PC-9 (cell line): Measurements from ENCODE around the gene XYLB.
"Not testable (repeated sequence)": the region's sequence is repeated elsewhere in the genome, so short reads cannot be mapped to it uniquely, and the experiment has no call there.

Experiments used
- EZH2 ChIP-seq: fragments of 200-600 bp; sonication (generic); IDR thresholded peaks from 2 replicates; pipeline ENCODE4 v1.8.0; 2017; ENCODE audit warnings: antibody characterized with exemption, low read depth
- TF ChIP-seq, protein P1 (sequence below): fragments of 200-600 bp; sonication (generic); conservative IDR thresholded peaks from 2 replicates; pipeline ENCODE4 v1.6.1; 2017; ENCODE audit warnings: mixed run types, antibody characterized with exemption, mild to moderate bottlenecking, moderate library complexity

DNA sequence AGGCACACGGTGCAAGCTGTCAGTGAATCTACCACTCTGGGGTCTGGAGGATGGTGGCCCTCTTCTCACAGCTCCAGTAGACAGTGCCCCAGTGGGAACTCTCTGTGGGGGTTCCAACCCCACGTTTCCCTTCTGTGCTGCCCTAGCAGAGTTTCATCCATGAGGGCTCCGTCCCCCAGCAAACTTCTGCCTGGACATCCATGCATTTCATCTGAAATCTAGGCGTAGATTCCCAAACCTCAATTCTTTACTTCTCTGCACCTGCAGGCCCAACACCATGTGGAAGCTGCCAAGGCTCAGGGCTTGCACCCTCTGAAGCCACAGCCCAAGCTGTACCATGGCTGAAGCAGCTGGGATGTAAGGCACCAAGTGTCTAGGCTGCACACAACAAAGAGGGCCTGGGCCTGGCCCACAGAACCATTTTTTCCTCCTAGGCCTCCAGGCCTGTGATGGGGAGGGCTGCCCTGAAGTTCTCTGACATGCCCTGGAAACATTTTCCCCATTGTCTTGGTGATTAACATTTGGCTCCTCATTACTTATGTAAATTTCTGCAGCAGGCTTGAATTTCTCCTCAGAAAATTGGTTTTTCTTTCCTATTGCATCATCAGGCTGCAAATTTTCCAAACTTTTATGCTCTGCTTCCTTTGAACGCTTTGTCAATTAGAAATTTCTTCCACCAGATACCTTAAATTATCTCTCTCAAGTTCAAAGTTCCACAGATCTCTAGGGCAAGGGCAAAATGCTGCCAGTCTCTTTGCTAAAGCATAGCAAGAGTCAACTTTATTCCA lies 86.5 kb downstream of the XYLB start:
- TF ChIP-seq EZH2, result not testable (repeated sequence)
- TF ChIP-seq, protein P1, sequence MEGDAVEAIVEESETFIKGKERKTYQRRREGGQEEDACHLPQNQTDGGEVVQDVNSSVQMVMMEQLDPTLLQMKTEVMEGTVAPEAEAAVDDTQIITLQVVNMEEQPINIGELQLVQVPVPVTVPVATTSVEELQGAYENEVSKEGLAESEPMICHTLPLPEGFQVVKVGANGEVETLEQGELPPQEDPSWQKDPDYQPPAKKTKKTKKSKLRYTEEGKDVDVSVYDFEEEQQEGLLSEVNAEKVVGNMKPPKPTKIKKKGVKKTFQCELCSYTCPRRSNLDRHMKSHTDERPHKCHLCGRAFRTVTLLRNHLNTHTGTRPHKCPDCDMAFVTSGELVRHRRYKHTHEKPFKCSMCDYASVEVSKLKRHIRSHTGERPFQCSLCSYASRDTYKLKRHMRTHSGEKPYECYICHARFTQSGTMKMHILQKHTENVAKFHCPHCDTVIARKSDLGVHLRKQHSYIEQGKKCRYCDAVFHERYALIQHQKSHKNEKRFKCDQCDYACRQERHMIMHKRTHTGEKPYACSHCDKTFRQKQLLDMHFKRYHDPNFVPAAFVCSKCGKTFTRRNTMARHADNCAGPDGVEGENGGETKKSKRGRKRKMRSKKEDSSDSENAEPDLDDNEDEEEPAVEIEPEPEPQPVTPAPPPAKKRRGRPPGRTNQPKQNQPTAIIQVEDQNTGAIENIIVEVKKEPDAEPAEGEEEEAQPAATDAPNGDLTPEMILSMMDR, result not testable (repeated sequence)
